H1 (cell line): ENCODE results near the gene SLC2A3. TPM values are rescaled to one million over a fixed set of nuclear protein-coding genes. Genes with fewer than 3 reads are reported as not detected.
"Not testable (repeated sequence)": the region's sequence is repeated elsewhere in the genome, so short reads cannot be mapped to it uniquely, and the experiment has no call there.

Source experiments
- CTCF ChIA-PET: fragments of 300-600 bp; sonication (Branson Sonifier 250); formaldehyde crosslinking; loops from one replicate; lab custom pipeline; 2021; ENCODE audit not compliant: partially characterized antibody; lab: Charles Lee
- POLR2A ChIA-PET: fragments of 300-600 bp; sonication (Branson Sonifier 250); formaldehyde crosslinking; loops from one replicate; lab custom pipeline; 2021; ENCODE audit warnings: inconsistent platforms; ENCODE audit not compliant: partially characterized antibody; lab: Charles Lee
- DNase-seq, 2 experiments: peaks; one replicate each; pipeline versions ENCODE4 v3.0.0 to v3.0.0-alpha.2; 2010 to 2022; ENCODE audit warnings: low spot score in 2 of 2, low read depth in 1 of 2, mixed read lengths in 1 of 2
- FAIRE-seq: peaks from 2 replicates; lab custom pipeline; 2011; peaks lifted over from hg19 to GRCh38; lab: Jason Lieb, UNC
- H2AFZ ChIP-seq: 2 replicates; pipeline ENCODE4 v1.8.1; 2012; ENCODE audit warnings: low read length, inconsistent platforms
- H2AK5ac ChIP-seq: 2 replicates; pipeline ENCODE4 v1.6.1; 2013; ENCODE audit warnings: low read depth, low read length
- H2BK120ac ChIP-seq: replicated peaks from 2 replicates; pipeline ENCODE3; 2013; ENCODE audit warnings: low read depth, low read length, inconsistent platforms
- H2BK12ac ChIP-seq: 2 replicates; pipeline ENCODE4 v1.6.1; 2013; ENCODE audit warnings: low read depth, low read length
- H2BK15ac ChIP-seq: 2 replicates; pipeline ENCODE4 v1.6.1; 2013; ENCODE audit warnings: low read length
- H2BK20ac ChIP-seq: 2 replicates; pipeline ENCODE4 v1.6.1; 2013; ENCODE audit warnings: low read length
- H2BK5ac ChIP-seq: 2 replicates; pipeline ENCODE4 v1.6.1; 2013; ENCODE audit warnings: low read depth, low read length
- H3K14ac ChIP-seq: 2 replicates; pipeline ENCODE4 v1.6.1; 2013; ENCODE audit warnings: inconsistent platforms; ENCODE audit not compliant: insufficient read length
- H3K18ac ChIP-seq: 2 replicates; pipeline ENCODE4 v1.6.1; 2013; ENCODE audit warnings: low read length; ENCODE audit errors: extremely low read depth
- H3K23ac ChIP-seq: 2 replicates; pipeline ENCODE4 v1.6.1; 2013; ENCODE audit warnings: inconsistent platforms; ENCODE audit not compliant: insufficient read length
- H3K23me2 ChIP-seq: 2 replicates; pipeline ENCODE4 v1.6.1; 2013; ENCODE audit warnings: low read depth, low read length
- H3K27ac ChIP-seq: 2 replicates; pipeline ENCODE4 v1.6.1; 2011; ENCODE audit warnings: low read depth, low read length, inconsistent platforms
- H3K27me3 ChIP-seq, 4 experiments: replicated peaks in 1 of 4; 1 replicate in 1 of 4; 2 replicates in 3 of 4; pipeline versions ENCODE4 v1.6.1 to v1.8.1; 2011 to 2013; ENCODE audit warnings: low read length in 3 of 4, mild to moderate bottlenecking in 3 of 4, inconsistent platforms in 2 of 4, mixed read lengths in 2 of 4, moderate library complexity in 1 of 4; ENCODE audit not compliant: control insufficient read depth in 3 of 4, insufficient read depth in 3 of 4; ENCODE audit errors: extremely low read depth in 1 of 4
- H3K36me3 ChIP-seq, 4 experiments: 2 replicates each; pipeline versions ENCODE4 v1.6.1 to v1.8.1; 2011 to 2013; ENCODE audit warnings: mild to moderate bottlenecking in 4 of 4, low read length in 3 of 4, moderate library complexity in 2 of 4, control low read depth in 1 of 4, inconsistent platforms in 1 of 4; ENCODE audit not compliant: insufficient read depth in 4 of 4, control insufficient read depth in 2 of 4
- H3K4ac ChIP-seq: replicated peaks from 2 replicates; pipeline ENCODE3; 2013; ENCODE audit warnings: low read length, low read depth, mixed read lengths, inconsistent platforms; ENCODE audit not compliant: insufficient read length
- H3K4me1 ChIP-seq, 4 experiments: replicated peaks in 1 of 4; 1 replicate in 1 of 4; 2 replicates in 3 of 4; pipeline versions ENCODE4 v1.6.1 to v1.8.1; 2011 to 2013; ENCODE audit warnings: low read length in 3 of 4, inconsistent platforms in 2 of 4, mixed read lengths in 1 of 4; ENCODE audit not compliant: insufficient read depth in 4 of 4, control insufficient read depth in 3 of 4
- H3K4me2 ChIP-seq, 2 experiments: 2 replicates each; pipeline versions ENCODE4 v1.6.1 to v1.8.1; 2011 to 2013; ENCODE audit warnings: low read depth in 2 of 2, low read length in 2 of 2, control low read depth in 1 of 2, inconsistent platforms in 1 of 2, mild to moderate bottlenecking in 1 of 2; ENCODE audit not compliant: insufficient read depth in 1 of 2
- H3K4me3 ChIP-seq, 4 experiments: fragments of 200-600, 300-600 bp in 1 of 4; sonication (generic), shearing (Covaris generic), sonication (Bioruptor Twin) in 1 of 4; 2 replicates each; pipeline versions ENCODE4 v1.5.1 to v1.8.1; 2011 to 2016; ENCODE audit warnings: low read length in 4 of 4, low read depth in 3 of 4, control low read depth in 2 of 4, inconsistent platforms in 2 of 4, mild to moderate bottlenecking in 2 of 4, mixed read lengths in 1 of 4, moderate library complexity in 1 of 4; ENCODE audit not compliant: insufficient read depth in 2 of 4; ENCODE audit errors: extremely low read depth in 1 of 4
- H3K56ac ChIP-seq: replicated peaks from 2 replicates; pipeline ENCODE3; 2013; ENCODE audit warnings: low read depth, mild to moderate bottlenecking, mixed read lengths, low read length, inconsistent platforms; ENCODE audit not compliant: insufficient read length
- H3K79me1 ChIP-seq: 2 replicates; pipeline ENCODE4 v1.6.1; 2013; ENCODE audit warnings: low read depth, low read length, control low read depth
- H3K79me2 ChIP-seq, 2 experiments: 2 replicates each; pipeline versions ENCODE4 v1.6.1 to v1.8.1; 2012 to 2013; ENCODE audit warnings: low read length in 2 of 2, mild to moderate bottlenecking in 2 of 2, inconsistent platforms in 1 of 2; ENCODE audit not compliant: insufficient read depth in 2 of 2, control insufficient read depth in 1 of 2
- H3K9ac ChIP-seq, 4 experiments: replicated peaks in 1 of 4; 1 replicate in 1 of 4; 2 replicates in 3 of 4; pipeline versions ENCODE4 v1.6.1 to v1.8.1; 2011 to 2013; ENCODE audit warnings: low read depth in 3 of 4, low read length in 3 of 4, control low read depth in 2 of 4, mild to moderate bottlenecking in 2 of 4, moderate library complexity in 2 of 4, inconsistent platforms in 1 of 4; ENCODE audit errors: extremely low read depth in 1 of 4
- H3K9me3 ChIP-seq, 2 experiments: 2 replicates each; pipeline versions ENCODE4 v1.6.1 to v1.8.1; 2012 to 2013; ENCODE audit warnings: mild to moderate bottlenecking in 2 of 2, moderate library complexity in 2 of 2, control low read depth in 1 of 2, inconsistent platforms in 1 of 2, low read depth in 1 of 2, low read length in 1 of 2, mixed read lengths in 1 of 2; ENCODE audit not compliant: insufficient read depth in 2 of 2
- H4K20me1 ChIP-seq, 2 experiments: replicated peaks in 1 of 2; 2 replicates each; pipeline versions ENCODE3 to v1.8.1; 2011 to 2013; ENCODE audit warnings: inconsistent platforms in 2 of 2, low read length in 2 of 2, mild to moderate bottlenecking in 1 of 2; ENCODE audit not compliant: insufficient read depth in 2 of 2, control insufficient read depth in 1 of 2
- H4K5ac ChIP-seq: 2 replicates; pipeline ENCODE4 v1.6.1; 2013; ENCODE audit warnings: low read length, low read depth, mixed read lengths, inconsistent platforms; ENCODE audit not compliant: insufficient read length
- H4K8ac ChIP-seq: 2 replicates; pipeline ENCODE4 v1.8.0; 2013; ENCODE audit warnings: mild to moderate bottlenecking, moderate library complexity, low read length, inconsistent platforms; ENCODE audit not compliant: insufficient read depth; ENCODE audit errors: extremely low read depth
- H4K91ac ChIP-seq: replicated peaks from 2 replicates; pipeline ENCODE3; 2013; ENCODE audit warnings: low read length, mixed read lengths, inconsistent platforms; ENCODE audit not compliant: insufficient read length
- WGBS, 2 experiments: shearing (Covaris generic) in 1 of 2; methylation state at CpG; one replicate each; pipeline versions ENCODE4 v1.1.6 to v1.1.7; 2013 to 2015; ENCODE audit warnings: low lambda C conversion rate in 2 of 2, mixed read lengths in 2 of 2, inconsistent platforms in 1 of 2, low coverage in 1 of 2, missing lambda C conversion rate in 1 of 2; ENCODE audit not compliant: insufficient replicate concordance in 2 of 2, insufficient coverage in 1 of 2, insufficient read length in 1 of 2; ENCODE audit errors: extremely low coverage in 1 of 2, missing lambda C conversion rate in 1 of 2; 5-methylcytosine and 5-hydroxymethylcytosine counted together
- polyA plus RNA-seq, 7 experiments: library from polyadenylated mRNA; depleted of rRNA in 3 of 7; stranded (reverse) in 5 of 7; unstranded in 2 of 7; fragments of >200 nt in 5 of 7; fragments of 200-250 nt in 2 of 7; gene quantifications; 1 replicate in 5 of 7; 2 replicates in 1 of 7; 4 replicates in 1 of 7; pipeline versions ENCODE4 v1.2.1 to v1.2.3, GENCODE V29; 2011 to 2013; ENCODE audit warnings: missing spikeins in 2 of 7, mixed read lengths in 2 of 7
- total RNA-seq: library from RNA; stranded (reverse); fragmentation: NEBNext Ultra II Directional; extraction: Animal tissue kit (Norgen Biotek cat#: 25700); gene quantifications from 2 replicates; pipeline ENCODE4 v1.2.1, GENCODE V29; 2021

The SLC2A3 gene
- total and polyA plus RNA-seq, 2 of the 8 experiments (the other 6 are each of a cell fraction or from before 2014, with no cell fraction given): 417 to 688 TPM

DNA sequence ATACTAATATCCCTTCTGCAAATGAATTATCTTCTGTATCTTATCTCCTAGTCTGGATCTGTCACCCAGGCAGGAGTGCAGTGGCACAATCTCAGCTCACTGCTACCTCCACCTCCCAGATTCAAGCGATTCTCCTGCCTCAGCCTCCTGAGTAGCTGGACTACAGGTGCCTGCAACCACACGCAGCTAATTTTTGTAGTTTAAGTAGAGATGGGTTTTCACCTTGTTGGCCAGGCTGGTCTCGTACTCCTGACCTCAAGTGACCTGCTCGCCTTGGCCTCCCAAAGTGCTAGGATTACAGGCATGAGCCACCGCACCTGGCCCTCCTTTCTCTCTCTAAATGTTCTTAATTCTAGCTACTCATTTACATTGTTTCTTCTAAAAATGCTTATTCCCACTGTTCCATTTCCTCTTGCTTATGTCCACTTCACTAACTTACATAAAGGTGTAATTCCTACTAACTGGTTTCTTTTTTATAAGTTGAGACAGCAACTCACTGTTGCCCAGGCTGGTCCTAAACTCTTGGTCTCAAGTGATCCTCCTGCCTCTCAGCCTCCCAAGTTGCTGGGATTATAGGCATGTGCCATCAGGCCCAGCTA is 9.8 kb downstream of the SLC2A3 start:
- not testable (repeated sequence) for H3K4me2 ChIP-seq, H3K14ac ChIP-seq, H2AFZ ChIP-seq, H3K9me3 ChIP-seq, H3K18ac ChIP-seq, H2AK5ac ChIP-seq, H3K4me1 ChIP-seq, FAIRE-seq, H3K9ac ChIP-seq, H4K5ac ChIP-seq, H4K20me1 ChIP-seq, H3K23me2 ChIP-seq, H3K27ac ChIP-seq, DNase-seq, H4K91ac ChIP-seq, H2BK120ac ChIP-seq, H3K4me3 ChIP-seq, H3K79me1 ChIP-seq, H2BK12ac ChIP-seq, H3K23ac ChIP-seq, H4K8ac ChIP-seq, H3K4ac ChIP-seq, H2BK20ac ChIP-seq, H3K56ac ChIP-seq, H2BK15ac ChIP-seq, H2BK5ac ChIP-seq, H3K27me3 ChIP-seq
- POLR2A ChIA-PET: interaction anchor here (0.6 to 13.5 kb wide), 11 partner anchors 5 to 94 kb away, joined by 3 to 189 read pairs (median 5); partner anchors contain the start of gene SLC2A3
- peaks cover 0 to 28% of the 10 kb centered on the region in 2 experiments; a peak in 2 of 4 replicates for H3K79me2 ChIP-seq
- peaks cover 34 to 90% (median 72%) of the 10 kb centered on the region in 4 experiments for H3K36me3 ChIP-seq
- CTCF ChIA-PET: interaction anchor here (1.0 to 1.5 kb wide), 4 partner anchors 12 to 94 kb away, joined by 3 to 5 read pairs (median 4); no protein-coding TSS in a partner anchor
- 92% methylated on average over 4 of the region's 5 CpGs; no CpG with 5 or more reads in 1 of the 2 experiments for WGBS, 2 experiments
